A549 (cell line): ENCODE data around the gene ANKRD62.

ENCODE experiments used
- CEBPB ChIP-seq, 2 experiments: fragments of >200 bp in 1 of 2; sonication (Bioruptor Twin) in 1 of 2; formaldehyde crosslinking in 1 of 2; IDR thresholded peaks; 2 replicates each; pipeline ENCODE4 v1.6.1; 2012 to 2016
- CHD4 ChIP-seq: fragments of 200-600 bp; sonication (generic); IDR thresholded peaks from 2 replicates; pipeline ENCODE4 v1.6.1; 2016; ENCODE audit warnings: antibody characterized with exemption, mild to moderate bottlenecking, borderline replicate concordance
- EHMT2 ChIP-seq: fragments of 200-600 bp; sonication (generic); IDR thresholded peaks from 2 replicates; pipeline ENCODE4 v1.6.1; 2016; ENCODE audit warnings: antibody characterized with exemption, low read depth, mild to moderate bottlenecking, moderate library complexity
- MAFK ChIP-seq: fragments of 450-650 bp; IDR thresholded peaks from 2 replicates; pipeline ENCODE4 v1.6.1; 2014; ENCODE audit not compliant: partially characterized antibody
- POLR2A ChIP-seq: IDR thresholded peaks from 2 replicates; pipeline ENCODE4 v1.6.1; 2012; ENCODE audit warnings: mild to moderate bottlenecking, low read length
- RARB ChIP-seq: fragments of 250-450 bp; sonication (Bioruptor Pico); IDR thresholded peaks from 2 replicates; pipeline ENCODE4 v1.8.0; 2021; ENCODE audit warnings: mild to moderate bottlenecking, moderate library complexity
- RFX5 ChIP-seq: fragments of 450-650 bp; IDR thresholded peaks from 2 replicates; pipeline ENCODE4 v1.7.1; 2014; ENCODE audit warnings: antibody characterized with exemption, mild to moderate bottlenecking, moderate library complexity
- RNF2 ChIP-seq: fragments of 200-600 bp; sonication (generic); IDR thresholded peaks from 2 replicates; pipeline ENCODE4 v1.6.1; 2016; ENCODE audit warnings: low read depth, mild to moderate bottlenecking, antibody characterized with exemption, moderate library complexity, borderline replicate concordance
- TF ChIP-seq, protein P1 (sequence below): fragments of 250-450 bp; sonication (Bioruptor Pico); IDR thresholded peaks from 2 replicates; pipeline ENCODE4 v1.5.0; 2021; ENCODE audit warnings: mild to moderate bottlenecking, moderate library complexity, borderline replicate concordance
- TF ChIP-seq, protein P2 (sequence below): fragments of >200 bp; sonication (Bioruptor Twin); formaldehyde crosslinking; IDR thresholded peaks from 3 replicates; pipeline ENCODE4 v1.5.1; 2016

DNA sequence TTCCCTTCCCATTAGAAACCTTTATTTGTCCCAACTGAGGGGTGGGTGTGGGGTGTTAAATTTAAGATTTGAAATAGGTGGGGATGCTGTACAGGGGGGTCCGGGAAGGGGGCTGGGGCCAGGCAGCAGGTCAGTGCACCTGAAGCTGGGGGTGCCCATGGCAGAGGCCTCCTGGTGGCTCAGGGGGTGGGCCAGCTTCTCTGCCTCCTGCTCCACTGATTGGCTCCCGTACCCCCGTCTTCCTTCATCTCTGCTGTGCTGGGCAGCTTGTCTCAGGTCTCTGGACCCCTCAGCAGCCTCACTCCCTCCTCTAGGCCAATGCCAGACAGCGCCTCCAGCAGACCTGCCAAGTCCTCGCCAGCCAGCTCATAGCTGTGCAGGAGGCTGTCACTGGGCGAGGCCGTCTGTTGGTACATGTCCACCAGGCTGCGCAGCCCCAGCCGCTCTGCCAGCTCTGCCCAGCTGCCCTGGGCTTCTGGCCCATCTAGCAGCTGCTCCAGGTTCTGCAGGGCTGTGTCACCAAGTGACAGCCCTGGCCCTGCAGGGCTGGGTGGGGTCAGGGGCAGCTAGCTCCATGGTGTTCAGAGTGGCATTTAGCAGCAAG, 2.0 kb upstream of the ANKRD62 start:
- TF ChIP-seq RFX5 (no peak), CHD4 (no peak), CEBPB (IDR thresholded peaks at IDR 0.05) (no peak), RNF2 (no peak), POLR2A (no peak), RARB (CRISPR knock-in tag) (no peak), EHMT2 (no peak), MAFK (no peak)
- TF ChIP-seq, protein P1, sequence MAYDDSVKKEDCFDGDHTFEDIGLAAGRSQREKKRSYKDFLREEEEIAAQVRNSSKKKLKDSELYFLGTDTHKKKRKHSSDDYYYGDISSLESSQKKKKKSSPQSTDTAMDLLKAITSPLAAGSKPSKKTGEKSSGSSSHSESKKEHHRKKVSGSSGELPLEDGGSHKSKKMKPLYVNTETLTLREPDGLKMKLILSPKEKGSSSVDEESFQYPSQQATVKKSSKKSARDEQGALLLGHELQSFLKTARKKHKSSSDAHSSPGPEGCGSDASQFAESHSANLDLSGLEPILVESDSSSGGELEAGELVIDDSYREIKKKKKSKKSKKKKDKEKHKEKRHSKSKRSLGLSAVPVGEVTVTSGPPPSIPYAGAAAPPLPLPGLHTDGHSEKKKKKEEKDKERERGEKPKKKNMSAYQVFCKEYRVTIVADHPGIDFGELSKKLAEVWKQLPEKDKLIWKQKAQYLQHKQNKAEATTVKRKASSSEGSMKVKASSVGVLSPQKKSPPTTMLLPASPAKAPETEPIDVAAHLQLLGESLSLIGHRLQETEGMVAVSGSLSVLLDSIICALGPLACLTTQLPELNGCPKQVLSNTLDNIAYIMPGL (CRISPR knock-in tag) = no peak
- TF ChIP-seq, protein P2, sequence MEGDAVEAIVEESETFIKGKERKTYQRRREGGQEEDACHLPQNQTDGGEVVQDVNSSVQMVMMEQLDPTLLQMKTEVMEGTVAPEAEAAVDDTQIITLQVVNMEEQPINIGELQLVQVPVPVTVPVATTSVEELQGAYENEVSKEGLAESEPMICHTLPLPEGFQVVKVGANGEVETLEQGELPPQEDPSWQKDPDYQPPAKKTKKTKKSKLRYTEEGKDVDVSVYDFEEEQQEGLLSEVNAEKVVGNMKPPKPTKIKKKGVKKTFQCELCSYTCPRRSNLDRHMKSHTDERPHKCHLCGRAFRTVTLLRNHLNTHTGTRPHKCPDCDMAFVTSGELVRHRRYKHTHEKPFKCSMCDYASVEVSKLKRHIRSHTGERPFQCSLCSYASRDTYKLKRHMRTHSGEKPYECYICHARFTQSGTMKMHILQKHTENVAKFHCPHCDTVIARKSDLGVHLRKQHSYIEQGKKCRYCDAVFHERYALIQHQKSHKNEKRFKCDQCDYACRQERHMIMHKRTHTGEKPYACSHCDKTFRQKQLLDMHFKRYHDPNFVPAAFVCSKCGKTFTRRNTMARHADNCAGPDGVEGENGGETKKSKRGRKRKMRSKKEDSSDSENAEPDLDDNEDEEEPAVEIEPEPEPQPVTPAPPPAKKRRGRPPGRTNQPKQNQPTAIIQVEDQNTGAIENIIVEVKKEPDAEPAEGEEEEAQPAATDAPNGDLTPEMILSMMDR = no peak
